Fibroblast of lung (primary cell): Measurements from ENCODE around the gene ACRBP.

Source experiments
- EZH2 ChIP-seq: IDR thresholded peaks from 2 replicates; pipeline ENCODE4 v1.5.1; 2012; ENCODE audit warnings: low read length, control low read depth, mild to moderate bottlenecking; ENCODE audit errors: missing control alignments
- TF ChIP-seq, protein P1 (sequence below), 2 donors: IDR thresholded peaks in 1 of 2; conservative IDR thresholded peaks in 1 of 2; 1 replicate in 1 of 2; 2 replicates in 1 of 2; pipeline ENCODE4 v1.5.1; 2011 to 2012; ENCODE audit warnings: low read length in 2 of 2, control low read depth in 1 of 2, inconsistent platforms in 1 of 2, low read depth in 1 of 2, mild to moderate bottlenecking in 1 of 2

GRCh38 chr12:6672143-6672542 is 24.9 kb upstream of the ACRBP start:
- TF ChIP-seq, protein P1, sequence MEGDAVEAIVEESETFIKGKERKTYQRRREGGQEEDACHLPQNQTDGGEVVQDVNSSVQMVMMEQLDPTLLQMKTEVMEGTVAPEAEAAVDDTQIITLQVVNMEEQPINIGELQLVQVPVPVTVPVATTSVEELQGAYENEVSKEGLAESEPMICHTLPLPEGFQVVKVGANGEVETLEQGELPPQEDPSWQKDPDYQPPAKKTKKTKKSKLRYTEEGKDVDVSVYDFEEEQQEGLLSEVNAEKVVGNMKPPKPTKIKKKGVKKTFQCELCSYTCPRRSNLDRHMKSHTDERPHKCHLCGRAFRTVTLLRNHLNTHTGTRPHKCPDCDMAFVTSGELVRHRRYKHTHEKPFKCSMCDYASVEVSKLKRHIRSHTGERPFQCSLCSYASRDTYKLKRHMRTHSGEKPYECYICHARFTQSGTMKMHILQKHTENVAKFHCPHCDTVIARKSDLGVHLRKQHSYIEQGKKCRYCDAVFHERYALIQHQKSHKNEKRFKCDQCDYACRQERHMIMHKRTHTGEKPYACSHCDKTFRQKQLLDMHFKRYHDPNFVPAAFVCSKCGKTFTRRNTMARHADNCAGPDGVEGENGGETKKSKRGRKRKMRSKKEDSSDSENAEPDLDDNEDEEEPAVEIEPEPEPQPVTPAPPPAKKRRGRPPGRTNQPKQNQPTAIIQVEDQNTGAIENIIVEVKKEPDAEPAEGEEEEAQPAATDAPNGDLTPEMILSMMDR (conservative IDR thresholded peaks at IDR 0.05 in 1 of 2, IDR thresholded peaks at IDR 0.05 in 1 of 2; ENCODE audit: low read depth in 1 of 2, low read length in 2 of 2), result no peak
- TF ChIP-seq EZH2, result no peak
